Gastroesophageal sphincter (tissue), 4 donors: ENCODE measurements around the gene IRS2. TPM values are rescaled to one million over a fixed set of nuclear protein-coding genes. Genes with fewer than 3 reads are reported as not detected.

ENCODE experiments used
- ATAC-seq: fragments of 150-250 bp; one replicate; pipeline ENCODE4 v1.9.1; 2016; ENCODE audit warnings: mild to moderate bottlenecking, moderate library complexity
- H3K27ac ChIP-seq, 4 donors: fragments of 200-600 bp; sonication (generic) in 3 of 4; 1 replicate in 3 of 4; 2 replicates in 1 of 4; pipeline ENCODE4 v1.5.1; 2016 to 2019
- H3K27me3 ChIP-seq: fragments of 200-600 bp; sonication (generic); one replicate; pipeline ENCODE4 v1.5.1; 2019
- H3K36me3 ChIP-seq, 2 donors: fragments of 200-600 bp; sonication (generic); one replicate each; pipeline ENCODE4 v1.5.1; 2019; ENCODE audit warnings: control low read depth in 1 of 2
- H3K4me1 ChIP-seq, 3 donors: fragments of 200-600 bp; sonication (generic); 1 replicate in 2 of 3; 2 replicates in 1 of 3; pipeline ENCODE4 v1.5.1; 2016 to 2019; ENCODE audit warnings: control low read depth in 2 of 3
- H3K4me3 ChIP-seq, 2 donors: fragments of 200-600 bp; sonication (generic); one replicate each; pipeline ENCODE4 v1.5.1; 2019; ENCODE audit warnings: mild to moderate bottlenecking in 1 of 2, moderate library complexity in 1 of 2
- H3K9me3 ChIP-seq, 3 donors: fragments of 200-600 bp; sonication (generic); one replicate each; pipeline ENCODE4 v1.5.1; 2017 to 2019; ENCODE audit warnings: control low read depth in 2 of 3
- CTCF ChIP-seq, 4 experiments: fragments of 200-600 bp in 2 of 4; fragments of 450-650 bp in 2 of 4; sonication (generic) in 1 of 4; IDR thresholded peaks; one replicate each; pipeline ENCODE4 v1.5.1; 2017 to 2019; ENCODE audit warnings: antibody characterized with exemption in 4 of 4, mild to moderate bottlenecking in 2 of 4, moderate library complexity in 2 of 4
- EP300 ChIP-seq: sonication (generic); formaldehyde crosslinking; IDR thresholded peaks from one replicate; pipeline ENCODE4 v1.6.1; 2017; ENCODE audit warnings: antibody characterized with exemption, mild to moderate bottlenecking
- POLR2A ChIP-seq, 2 donors: fragments of 450-650 bp; IDR thresholded peaks; one replicate each; pipeline ENCODE4 v1.6.1; 2017; ENCODE audit warnings: antibody characterized with exemption in 2 of 2, mild to moderate bottlenecking in 2 of 2, moderate library complexity in 1 of 2
- POLR2AphosphoS5 ChIP-seq: sonication (generic); formaldehyde crosslinking; IDR thresholded peaks from one replicate; pipeline ENCODE4 v1.6.1; 2017; ENCODE audit warnings: antibody characterized with exemption
- WGBS, 2 donors: methylation state at CpG; one replicate each; pipeline ENCODE4 v1.1.5; 2018; ENCODE audit warnings: low coverage in 1 of 2; 5-methylcytosine and 5-hydroxymethylcytosine counted together
- total RNA-seq, 4 donors: library from RNA; depleted of rRNA; stranded (reverse); fragments of >200 nt; gene quantifications; one replicate each; pipeline ENCODE4 v1.1.0, GENCODE V29; 2016

Gene IRS2
- total RNA-seq, 4 donors from 2014 or later, result 29.8 to 69.3 (median 49.4) TPM

- no peak overlapping the region for H3K27ac ChIP-seq
- no peak for TF ChIP-seq POLR2A (IDR thresholded peaks at IDR 0.05)
- TF ChIP-seq EP300, result no peak
- no peak for TF ChIP-seq POLR2AphosphoS5
- TF ChIP-seq CTCF (IDR thresholded peaks at IDR 0.05), result no peak
- ATAC-seq, result no peak
Observed at GRCh38 chr13:109718726-109719125, 67.7 kb downstream of the IRS2 start.

GRCh38 chr13:109717686-109718085 lies 68.7 kb downstream of the IRS2 start:
- no peak for ATAC-seq
- TF ChIP-seq POLR2AphosphoS5, result no peak
- no peak for TF ChIP-seq POLR2A (IDR thresholded peaks at IDR 0.05)
- no peak for TF ChIP-seq EP300
- TF ChIP-seq CTCF (IDR thresholded peaks at IDR 0.05), result no peak
- Histone ChIP-seq H3K4me1 (no peaks in the 10 kb centered on the region), H3K36me3 (no peaks in the 10 kb centered on the region), H3K9me3 (no peaks in the 10 kb centered on the region), H3K27ac (no peak overlapping the region), H3K27me3 (no peaks in the 10 kb centered on the region), H3K4me3 (no peak overlapping the region)
- WGBS, 2 donors, result 90 to 100% methylated on average over 2 to 4 of the region's 6 CpGs

More at GRCh38 chr13:109718726-109719125, 67.7 kb downstream of the IRS2 start:
- no peaks in the 10 kb centered on the region for H3K9me3 ChIP-seq
- H3K4me3 ChIP-seq, result no peak overlapping the region
- H3K4me1 ChIP-seq, result no peaks in the 10 kb centered on the region
- H3K36me3 ChIP-seq, result no peaks in the 10 kb centered on the region
- no peaks in the 10 kb centered on the region for H3K27me3 ChIP-seq

GRCh38 chr13:109715902-109716301 lies 70.5 kb downstream of the IRS2 start:
- 93 to 100% methylated on average over 1 of the region's 1 CpG for WGBS, 2 donors
- ATAC-seq, result peak; percentile 79

GRCh38 chr13:109713681-109714080 lies 72.7 kb downstream of the IRS2 start:
- H3K9me3 ChIP-seq, result no peaks in the 10 kb centered on the region
- H3K27me3 ChIP-seq, result no peaks in the 10 kb centered on the region
- ATAC-seq, result no peak
- no peaks in the 10 kb centered on the region for H3K4me1 ChIP-seq
- TF ChIP-seq CTCF (IDR thresholded peaks at IDR 0.05) (no peak), EP300 (no peak), POLR2A (IDR thresholded peaks at IDR 0.05) (no peak), POLR2AphosphoS5 (no peak)
- H3K36me3 ChIP-seq, result no peaks in the 10 kb centered on the region
- WGBS, 2 donors, result 71 to 100% methylated on average over 1 to 4 of the region's 4 CpGs
- H3K27ac ChIP-seq, result no peak overlapping the region
- no peak overlapping the region for H3K4me3 ChIP-seq

More at GRCh38 chr13:109715902-109716301, 70.5 kb downstream of the IRS2 start:
- H3K27me3 ChIP-seq, result no peaks in the 10 kb centered on the region
- H3K27ac ChIP-seq, result no peak overlapping the region
- H3K4me1 ChIP-seq, result no peaks in the 10 kb centered on the region
- H3K36me3 ChIP-seq, result no peaks in the 10 kb centered on the region
- H3K9me3 ChIP-seq, result no peaks in the 10 kb centered on the region
- H3K4me3 ChIP-seq, result no peak overlapping the region
- TF ChIP-seq CTCF (IDR thresholded peaks at IDR 0.05), result no peak

- Histone ChIP-seq H3K36me3 (no peaks in the 10 kb centered on the region), H3K9me3 (no peaks in the 10 kb centered on the region), H3K27me3 (no peaks in the 10 kb centered on the region), H3K27ac (no peak overlapping the region), H3K4me1 (no peaks in the 10 kb centered on the region), H3K4me3 (no peak overlapping the region)
- TF ChIP-seq POLR2AphosphoS5, result no peak
- TF ChIP-seq CTCF (IDR thresholded peaks at IDR 0.05), result no peak
- TF ChIP-seq EP300, result no peak
- TF ChIP-seq POLR2A (IDR thresholded peaks at IDR 0.05), result no peak
- 36 to 49% methylated on average over 6 to 9 of the region's 9 CpGs for WGBS, 2 donors
- no peak for ATAC-seq
Observed at GRCh38 chr13:109712124-109712722, 74.2 kb downstream of the IRS2 start.
